Measurements from ENCODE around the gene IFNGR1.

Gene IFNGR1

DNA sequence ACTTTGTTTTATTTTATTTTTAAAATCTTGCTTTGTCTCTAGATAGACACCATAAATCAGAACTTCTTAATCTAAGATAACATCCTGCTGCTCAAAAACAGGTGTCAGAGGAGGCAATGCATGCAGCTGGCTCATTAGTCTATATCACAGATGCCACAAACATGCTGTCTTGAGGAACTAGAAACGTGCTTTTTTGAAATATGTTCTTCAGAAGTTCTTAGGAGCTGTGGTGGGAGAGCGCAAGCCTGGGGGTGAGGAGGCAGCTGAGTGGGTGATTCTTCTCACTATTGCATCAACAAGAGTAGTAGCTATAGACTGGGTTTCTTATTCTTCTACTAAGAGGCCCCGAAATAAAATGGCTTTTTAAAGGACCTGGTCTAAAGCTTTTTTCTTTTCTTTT is 69.1 kb downstream of the IFNGR1 start:
- no peak for DNase-seq (ENCODE audit: low read depth in 2 of 2)

DNA sequence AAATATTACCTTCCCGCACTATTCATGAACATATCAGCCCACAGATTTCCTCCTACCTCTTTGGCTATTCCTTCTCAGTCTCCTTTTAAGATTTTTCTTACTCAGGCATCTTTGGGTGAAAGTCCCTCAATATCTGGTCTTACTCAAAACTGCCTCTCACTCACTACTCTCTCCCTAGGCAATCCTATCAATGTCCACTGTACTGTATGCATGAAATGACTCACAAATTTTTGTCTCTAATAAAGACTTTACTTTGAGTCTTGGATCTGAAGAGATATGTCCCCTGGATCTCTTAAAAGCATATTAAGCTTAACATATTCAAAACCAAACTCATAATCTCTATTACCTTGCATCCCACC is 70.2 kb downstream of the IFNGR1 start:
- DNase-seq (ENCODE audit: low read depth in 2 of 2) = no peak

DNA sequence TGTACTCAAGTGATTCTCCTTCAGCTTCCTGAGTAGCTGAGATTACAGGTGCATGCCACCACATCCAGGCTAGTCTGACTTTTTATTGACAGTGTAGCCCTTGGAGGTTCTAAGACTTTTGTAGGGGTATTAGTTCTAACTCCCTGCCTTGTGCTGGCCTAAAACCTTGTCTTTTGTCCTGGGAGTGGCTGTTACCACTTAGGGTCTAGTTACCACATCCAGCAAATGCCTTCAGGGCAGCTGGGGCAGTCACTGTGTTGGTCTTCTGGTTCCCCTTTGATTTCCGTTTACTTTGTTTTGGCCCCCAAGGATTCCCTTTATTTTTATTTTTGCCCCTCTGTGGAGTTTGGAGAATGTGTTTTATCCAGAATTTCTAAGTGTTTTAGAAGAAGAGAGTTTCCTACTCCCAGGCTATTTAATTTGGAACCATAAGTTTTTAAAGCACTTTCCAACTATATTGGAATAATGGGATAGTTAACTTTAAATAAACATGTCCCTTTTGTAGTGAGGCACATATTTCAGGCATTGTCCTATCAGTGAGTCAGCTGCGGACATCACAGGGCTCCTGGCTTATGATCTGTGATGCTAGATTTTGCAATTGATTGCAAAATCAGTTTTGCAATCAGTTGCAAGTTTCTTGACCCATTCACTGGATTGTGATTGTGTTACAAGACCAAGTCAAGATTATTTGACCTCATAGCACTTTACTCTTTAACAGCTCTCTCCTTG is 70.7 kb downstream of the IFNGR1 start:
- no peak for DNase-seq (ENCODE audit: low read depth in 2 of 2)

Data from stimulated activated CD4-positive, alpha-beta T cell treated with anti-CD3 and anti-CD28 coated beads, Interleukin-4, amount 100 ng/mL, for 48 hours (primary cell).